Measurements from ENCODE around the gene PIK3IP1. TPM values are rescaled to one million over a fixed set of nuclear protein-coding genes. Genes with fewer than 3 reads are reported as not detected.

Gene PIK3IP1
- total RNA-seq, 1 donor from 2014 or later, result 5.8 TPM

GRCh38 chr22:31305194-31305593, 12.9 kb upstream of the PIK3IP1 start:
- ATAC-seq, result peak; percentile 88

GRCh38 chr22:31302537-31302936, 10.2 kb upstream of the PIK3IP1 start:
- no peak for ATAC-seq

DNA sequence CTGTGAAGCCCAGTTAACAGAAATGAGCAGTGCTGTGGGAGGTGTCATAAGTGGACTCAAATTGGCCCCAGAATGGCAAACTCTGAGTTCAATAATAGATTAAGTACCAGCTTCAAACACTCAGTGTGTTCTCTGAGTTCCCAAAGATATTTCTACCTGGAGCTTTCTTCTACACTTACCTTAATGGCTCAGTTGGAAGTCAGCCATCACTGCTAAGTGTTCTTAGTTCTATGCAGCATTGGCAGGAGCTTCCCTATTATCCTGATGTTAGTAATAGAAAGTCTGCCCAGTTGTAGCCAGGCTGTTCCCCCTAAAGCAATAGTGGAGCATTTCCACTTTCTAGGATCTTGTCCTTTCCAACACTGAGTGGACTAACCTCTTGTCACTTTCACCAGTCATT, 9.7 kb upstream of the PIK3IP1 start:
- no peak for ATAC-seq

- no peak for ATAC-seq
Measured at GRCh38 chr22:31300896-31301295, 8.6 kb upstream of the PIK3IP1 start.

DNA sequence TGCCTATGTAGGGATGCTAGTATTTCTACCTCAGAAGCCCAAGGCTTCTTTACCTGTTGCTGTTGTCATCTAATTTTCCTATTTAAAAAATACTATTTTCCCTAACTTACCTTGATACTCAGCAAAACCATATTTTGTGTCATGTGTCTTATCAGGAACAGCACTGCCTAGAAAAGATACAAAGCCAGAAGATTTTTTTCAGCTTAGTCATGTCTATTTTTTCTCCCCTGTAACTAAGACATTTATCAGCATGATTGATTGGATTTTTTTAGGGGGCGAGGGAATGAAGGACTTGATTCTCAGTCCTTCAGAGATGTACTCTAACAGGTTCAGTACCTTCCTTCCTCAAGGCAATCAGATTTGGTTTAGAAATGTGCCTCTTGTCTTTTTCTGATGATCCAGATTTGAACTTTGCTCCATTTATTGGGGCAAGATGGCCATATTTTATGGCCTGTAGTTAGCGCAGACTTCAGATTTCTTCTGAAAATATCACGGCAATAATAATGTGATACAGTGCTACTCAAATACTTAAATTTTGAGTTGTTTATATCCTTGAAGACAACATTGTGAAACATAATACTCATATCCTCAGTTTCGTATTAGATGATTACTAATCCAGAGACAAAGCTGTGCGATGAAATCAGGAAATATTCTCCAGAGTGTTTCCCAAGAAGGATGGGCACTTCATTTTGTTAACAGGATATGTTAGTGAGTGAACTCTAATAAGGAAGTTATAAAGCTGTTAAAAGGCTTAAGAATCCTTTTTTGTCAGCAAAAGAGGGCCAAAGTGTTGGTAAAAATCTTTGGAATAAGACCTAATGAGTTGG, 3.8 kb upstream of the PIK3IP1 start:
- peak; percentile 34 for ATAC-seq

- no peak for ATAC-seq
Measured at GRCh38 chr22:31295360-31295759, 3.1 kb upstream of the PIK3IP1 start.

DNA sequence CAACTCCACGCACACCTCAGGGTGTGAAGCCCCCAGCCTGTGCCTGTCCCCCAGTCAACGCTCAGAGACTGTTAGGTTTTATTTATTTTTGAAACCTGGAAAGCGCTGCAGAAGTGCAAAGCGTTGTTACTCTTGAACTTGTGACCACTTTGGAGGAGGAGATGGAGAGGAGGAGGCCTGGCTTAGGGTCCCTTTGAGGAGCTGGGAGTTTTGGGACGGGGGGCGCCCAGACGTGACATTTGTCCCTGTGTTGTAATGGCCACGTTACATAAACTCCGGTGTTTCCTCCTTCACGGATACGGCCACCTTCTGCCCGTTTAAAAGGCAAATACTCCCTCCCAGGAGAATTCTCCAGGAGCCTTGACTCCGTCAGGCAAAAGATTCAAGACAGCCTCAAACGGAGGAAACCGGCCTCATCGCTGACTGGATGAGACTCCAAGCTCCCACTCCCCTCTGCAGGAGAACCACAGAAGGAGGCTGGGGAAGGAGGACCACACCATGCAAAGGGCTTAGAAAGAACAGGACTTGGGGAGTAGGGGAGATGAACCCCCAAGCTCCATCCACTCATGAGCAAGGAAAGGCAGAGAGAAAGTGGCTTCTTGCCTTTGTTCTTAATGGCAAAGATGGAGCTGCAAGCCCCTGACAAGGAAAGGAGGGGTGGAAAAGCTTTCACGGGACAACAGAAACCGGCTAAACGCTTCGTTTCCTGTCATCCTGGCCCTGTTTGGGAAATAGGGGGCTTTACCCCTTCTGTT, 630 bp downstream of the PIK3IP1 start:
- ATAC-seq, result no peak

- ATAC-seq, result peak; percentile 95
Measured at GRCh38 chr22:31290494-31291471, 1.5 kb downstream of the PIK3IP1 start.

DNA sequence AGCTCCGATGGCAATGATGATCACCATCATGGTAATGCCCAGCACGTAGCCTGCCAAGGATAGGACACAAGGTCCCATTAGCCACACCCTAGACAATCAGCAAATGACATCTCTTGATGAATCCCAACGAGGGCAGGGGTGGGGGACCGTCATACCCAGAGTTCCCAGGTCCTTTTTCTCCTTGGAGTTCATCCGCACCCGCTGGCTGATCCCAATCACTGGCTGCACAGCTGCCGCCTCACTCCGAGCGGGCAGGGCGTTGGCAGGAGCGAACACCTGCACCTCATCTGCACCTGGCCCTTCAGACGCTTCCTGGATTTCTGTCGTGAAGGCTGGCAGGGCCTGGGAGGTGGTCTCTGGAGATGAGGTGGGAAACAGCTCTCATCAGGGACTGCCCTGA, 2.9 kb downstream of the PIK3IP1 start:
- no peak for ATAC-seq

DNA sequence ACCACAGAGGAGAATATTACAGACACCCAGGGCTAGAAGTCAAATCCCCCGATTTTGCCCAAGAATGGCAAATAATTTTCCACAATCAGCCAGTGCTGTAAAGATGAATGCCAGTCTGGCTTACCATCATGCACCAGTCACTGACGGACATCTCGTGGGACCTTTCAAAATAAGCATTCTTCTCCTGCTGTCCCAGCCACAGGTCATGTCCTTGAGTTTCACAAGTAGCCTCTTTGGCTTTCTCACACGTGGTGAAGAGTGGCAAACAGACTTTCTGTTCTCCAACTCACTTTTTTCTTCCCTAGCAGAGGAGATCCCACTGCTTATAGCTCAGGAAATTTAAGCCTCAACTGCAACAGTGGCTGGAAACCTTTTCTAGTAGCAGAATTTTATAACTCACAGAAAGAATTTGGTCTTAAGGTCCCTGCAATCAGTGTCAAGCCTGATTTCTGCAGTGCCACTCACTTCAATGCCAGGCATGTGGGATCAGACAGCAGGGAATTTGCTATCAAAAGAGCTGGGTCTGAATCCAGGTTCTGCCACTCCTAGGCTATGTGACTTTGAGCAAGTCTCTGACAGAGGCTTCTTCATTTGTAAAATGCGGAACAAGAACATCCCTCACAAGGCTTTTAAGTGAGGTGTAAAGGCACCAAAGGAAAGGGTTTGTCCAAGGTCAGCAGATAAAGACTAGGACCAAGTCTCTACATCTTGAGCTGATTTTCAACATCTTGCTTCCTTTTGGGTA, 3.6 kb downstream of the PIK3IP1 start:
- no peak for ATAC-seq

GRCh38 chr22:31287818-31288495, 4.3 kb downstream of the PIK3IP1 start:
- ATAC-seq, result no peak

DNA sequence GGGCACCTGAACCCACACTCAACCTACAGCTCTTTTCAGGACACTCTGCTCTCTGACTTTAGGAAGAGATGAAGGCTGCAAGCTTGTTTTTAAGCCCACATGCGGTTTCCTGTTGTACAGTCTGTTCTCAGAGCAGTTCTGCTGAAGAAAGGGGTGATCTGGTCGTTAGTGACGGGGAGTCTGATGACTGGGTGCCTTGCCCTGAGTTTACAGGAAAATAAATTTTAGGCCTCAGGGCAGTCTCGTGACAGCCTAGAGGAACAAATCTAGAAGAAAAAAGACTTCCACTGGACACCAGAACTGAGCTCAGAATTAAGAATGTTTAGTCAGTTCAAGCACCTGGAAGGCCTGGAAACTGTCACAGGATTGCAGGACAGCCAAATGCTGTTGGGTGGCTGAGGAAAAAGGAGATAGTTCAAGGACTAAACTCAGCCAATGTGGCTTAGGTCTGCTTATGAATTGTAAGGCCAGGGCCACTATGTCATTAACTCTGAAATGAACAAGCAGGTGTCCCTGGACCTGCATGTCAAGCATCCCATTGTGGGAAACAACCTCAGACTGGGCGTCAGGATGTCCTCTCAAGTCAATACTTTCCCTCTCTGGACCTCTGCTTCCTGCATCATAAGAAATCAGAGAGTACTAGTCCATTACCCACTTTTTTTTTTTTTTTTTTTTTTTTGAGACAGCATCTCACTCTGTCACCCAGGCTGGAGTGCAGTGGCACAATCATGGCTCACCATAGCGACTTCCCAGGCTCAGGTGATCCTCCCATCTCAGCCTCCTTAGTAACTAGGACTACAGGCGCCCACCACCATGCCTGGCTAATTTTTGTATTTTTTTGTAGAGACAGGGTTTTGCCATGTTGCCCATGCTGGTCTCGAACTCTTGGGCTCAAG, 5.7 kb downstream of the PIK3IP1 start:
- ATAC-seq, result no peak

- peak; percentile 2 for ATAC-seq
Measured at GRCh38 chr22:31284281-31285155, 7.8 kb downstream of the PIK3IP1 start.

DNA sequence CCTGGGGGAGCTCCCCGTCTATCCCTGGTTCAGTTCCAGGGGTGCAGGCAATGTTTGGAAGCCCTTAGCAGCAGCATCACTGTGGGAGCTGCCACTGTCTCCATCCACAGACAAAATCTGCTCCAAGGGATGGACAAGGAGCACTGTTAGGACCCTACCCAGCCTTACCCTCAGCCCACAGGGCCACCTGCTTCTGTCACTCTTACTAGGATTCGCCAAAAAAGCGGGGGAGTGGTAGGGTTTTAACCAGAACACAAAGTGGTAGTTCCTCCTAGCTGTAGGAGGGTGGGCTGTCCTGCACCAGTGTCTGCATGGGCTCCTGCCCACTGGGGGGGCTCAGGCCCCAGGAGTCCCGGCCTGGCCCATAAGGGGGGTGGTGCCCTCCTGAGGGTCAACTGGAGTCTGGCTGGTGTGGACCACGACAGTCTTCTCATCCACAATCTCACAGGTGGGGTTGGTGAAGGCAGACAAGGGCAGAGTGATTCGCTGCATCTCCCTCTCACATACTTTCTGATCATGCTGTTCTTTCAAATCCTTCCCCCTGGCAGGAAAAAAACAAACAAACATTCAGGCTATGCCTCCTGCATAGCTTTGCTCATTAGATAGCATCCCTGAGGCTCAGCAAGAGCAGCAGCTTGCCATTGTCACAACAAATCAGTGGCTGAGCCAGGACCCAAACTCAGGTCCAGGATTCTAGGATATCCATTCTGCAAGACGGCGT, 9.4 kb downstream of the PIK3IP1 start:
- no peak for ATAC-seq

- no peak for ATAC-seq
Measured at GRCh38 chr22:31281733-31282132, 10.6 kb downstream of the PIK3IP1 start.

DNA sequence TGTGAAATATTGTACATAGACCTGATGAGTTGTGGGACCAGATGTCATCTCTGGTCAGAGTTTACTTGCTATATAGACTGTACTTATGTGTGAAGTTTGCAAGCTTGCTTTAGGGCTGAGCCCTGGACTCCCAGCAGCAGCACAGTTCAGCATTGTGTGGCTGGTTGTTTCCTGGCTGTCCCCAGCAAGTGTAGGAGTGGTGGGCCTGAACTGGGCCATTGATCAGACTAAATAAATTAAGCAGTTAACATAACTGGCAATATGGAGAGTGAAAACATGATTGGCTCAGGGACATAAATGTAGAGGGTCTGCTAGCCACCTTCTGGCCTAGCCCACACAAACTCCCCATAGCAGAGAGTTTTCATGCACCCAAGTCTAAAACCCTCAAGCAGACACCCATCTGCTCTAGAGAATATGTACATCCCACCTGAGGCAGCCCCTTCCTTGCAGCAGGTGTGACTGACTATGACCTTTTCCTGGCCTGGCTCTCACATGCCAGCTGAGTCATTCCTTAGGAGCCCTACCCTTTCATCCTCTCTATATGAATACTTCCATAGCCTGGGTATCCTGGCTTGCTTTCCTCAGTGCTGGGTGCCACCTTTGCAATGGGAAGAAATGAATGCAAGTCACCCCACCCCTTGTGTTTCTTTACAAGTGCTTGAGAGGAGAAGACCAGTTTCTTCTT, 12.3 kb downstream of the PIK3IP1 start:
- ATAC-seq, result peak; percentile 52

- ATAC-seq, result no peak
Measured at GRCh38 chr22:31279327-31279669, 13.0 kb downstream of the PIK3IP1 start.

Measured in esophagus mucosa (tissue), 1 donor.